CD8-positive, alpha-beta memory T cell (primary cell): ENCODE results near the gene SLAIN2. TPM values are rescaled to one million over a fixed set of nuclear protein-coding genes. Genes with fewer than 3 reads are reported as not detected.
A peak's percentile ranks its signal among the peaks of the same experiment; 100 is the strongest.

ENCODE experiments used
- CTCF ChIA-PET: fragments of 350-600 bp; sonication (Branson Sonifier 250); formaldehyde crosslinking; loops from one replicate; lab custom pipeline; 2021; ENCODE audit warnings: antibody characterized with exemption; lab: Charles Lee
- POLR2A ChIA-PET: fragments of 350-600 bp; sonication (Branson Sonifier 250); formaldehyde crosslinking; loops from one replicate; lab custom pipeline; 2021; ENCODE audit warnings: antibody characterized with exemption; lab: Charles Lee
- DNase-seq, 5 donors: peaks; one replicate each; pipeline versions ENCODE4 v3.0.0 to v3.0.0-alpha.2; 2020 to 2022; ENCODE audit warnings: mixed read lengths in 1 of 5
- H3K27ac ChIP-seq: one replicate; pipeline ENCODE4 v1.7.0; 2013; ENCODE audit warnings: low read depth, mild to moderate bottlenecking, low read length, moderate library complexity
- H3K27me3 ChIP-seq: 2 replicates; pipeline ENCODE4 v1.7.0; 2013; ENCODE audit warnings: low read length, mild to moderate bottlenecking; ENCODE audit not compliant: insufficient read depth, poor library complexity, severe bottlenecking
- H3K36me3 ChIP-seq: 2 replicates; pipeline ENCODE4 v1.7.0; 2013; ENCODE audit warnings: mild to moderate bottlenecking, low read length, moderate library complexity; ENCODE audit not compliant: insufficient read depth
- H3K4me1 ChIP-seq: 2 replicates; pipeline ENCODE4 v1.7.0; 2013; ENCODE audit warnings: mild to moderate bottlenecking, low read length, moderate library complexity; ENCODE audit not compliant: insufficient read depth
- H3K4me3 ChIP-seq: 2 replicates; pipeline ENCODE4 v1.7.0; 2013; ENCODE audit warnings: mild to moderate bottlenecking, low read length
- H3K9me3 ChIP-seq: 2 replicates; pipeline ENCODE4 v1.7.0; 2013; ENCODE audit warnings: mild to moderate bottlenecking, low read length
- H3K27ac Mint-ChIP-seq, 8 donors: one replicate each; pipeline ENCODE4 v1.8.0; 2020 to 2021; ENCODE audit warnings: mixed read lengths in 8 of 8, mild to moderate bottlenecking in 6 of 8, inconsistent platforms in 3 of 8, moderate library complexity in 3 of 8
- H3K27me3 Mint-ChIP-seq, 2 donors: one replicate each; pipeline ENCODE4 v1.8.0; 2020 to 2021; ENCODE audit warnings: mixed read lengths in 2 of 2, mild to moderate bottlenecking in 1 of 2, moderate library complexity in 1 of 2
- H3K36me3 Mint-ChIP-seq, 3 donors: one replicate each; pipeline ENCODE4 v1.8.0; 2020 to 2021; ENCODE audit warnings: mixed read lengths in 3 of 3, inconsistent platforms in 1 of 3, mild to moderate bottlenecking in 1 of 3
- H3K4me1 Mint-ChIP-seq, 3 donors: one replicate each; pipeline ENCODE4 v1.8.0; 2020 to 2021; ENCODE audit warnings: mixed read lengths in 3 of 3, inconsistent platforms in 1 of 3, mild to moderate bottlenecking in 1 of 3
- H3K4me3 Mint-ChIP-seq, 7 donors: one replicate each; pipeline ENCODE4 v1.8.0; 2020 to 2021; ENCODE audit warnings: mixed read lengths in 7 of 7, mild to moderate bottlenecking in 6 of 7, moderate library complexity in 4 of 7, inconsistent platforms in 2 of 7
- H3K9me3 Mint-ChIP-seq, 5 donors: one replicate each; pipeline ENCODE4 v1.8.0; 2020 to 2022; ENCODE audit warnings: mixed read lengths in 5 of 5, mild to moderate bottlenecking in 3 of 5, moderate library complexity in 2 of 5, inconsistent platforms in 1 of 5
- polyA plus RNA-seq: library from polyadenylated mRNA; unstranded; fragments of 300-500 nt; fragmentation: Illumina TruSeq; gene quantifications from one replicate; pipeline ENCODE4 v1.2.3, GENCODE V29; 2021
- total RNA-seq, 2 experiments: library from RNA; stranded (reverse); gene quantifications; one replicate each; pipeline ENCODE4 v1.2.3, GENCODE V29; 2021

Gene SLAIN2
- total and polyA plus RNA-seq, 3 experiments from 2014 or later: 26.4 to 86.8 (median 72.2) TPM

DNA sequence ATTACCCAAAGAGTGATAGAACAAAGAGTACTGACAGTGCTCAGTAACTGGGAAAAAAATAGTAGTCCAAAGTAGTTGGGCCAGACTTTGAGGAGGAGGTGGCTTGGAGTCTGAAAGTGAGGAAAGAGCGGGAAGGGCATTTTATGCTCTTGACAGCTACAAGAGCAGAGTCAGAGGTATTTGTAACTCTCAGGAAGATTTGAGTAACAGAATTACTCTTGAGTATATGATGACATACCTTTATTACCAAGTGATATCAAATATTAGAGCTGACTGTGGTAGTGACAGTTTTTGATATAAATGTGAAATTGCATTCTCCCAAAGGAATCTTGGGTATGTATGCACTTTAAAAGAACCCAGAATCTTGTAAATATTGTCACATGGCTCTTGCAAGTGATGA, 2.2 kb downstream of the SLAIN2 start:
- Histone ChIP-seq H3K36me3 (no peaks in the 10 kb centered on the region), H3K27ac (no peak overlapping the region), H3K27me3 (no peaks in the 10 kb centered on the region), H3K9me3 (no peaks in the 10 kb centered on the region), H3K4me1 (peaks cover 58% of the 10 kb centered on the region), H3K4me3 (peak overlapping the region; percentile 82)
- DNase-seq: no peak
- Mint-ChIP-seq H3K9me3 (no peaks in the 10 kb centered on the region), H3K4me3 (peak overlapping the region; percentile 94 to 100 (median 96)), H3K27ac (peak overlapping the region in 6 of 8 donors; percentile 1 to 95 (median 34)), H3K4me1 (peaks cover 62 to 72% (median 71%) of the 10 kb centered on the region in 3 donors), H3K36me3 (peaks cover 0 to 17% (median 5%) of the 10 kb centered on the region in 3 donors), H3K27me3 (no peaks in the 10 kb centered on the region)
- ChIA-PET CTCF (no interaction called here), POLR2A (no interaction called here)

GRCh38 chr4:48345542-48345941, 4.2 kb downstream of the SLAIN2 start:
- H3K4me3 ChIP-seq: no peak overlapping the region
- peaks cover 60% of the 10 kb centered on the region for H3K4me1 ChIP-seq
- Mint-ChIP-seq H3K36me3 (peaks cover 0 to 17% (median 5%) of the 10 kb centered on the region in 3 donors), H3K27ac (no peak overlapping the region), H3K27me3 (no peaks in the 10 kb centered on the region), H3K4me3 (peak overlapping the region in 2 of 7 donors; percentile 33 to 98), H3K4me1 (peaks cover 73 to 84% (median 83%) of the 10 kb centered on the region in 3 donors), H3K9me3 (no peaks in the 10 kb centered on the region)
- H3K36me3 ChIP-seq: no peaks in the 10 kb centered on the region
- H3K27me3 ChIP-seq: no peaks in the 10 kb centered on the region
- ChIA-PET CTCF (no interaction called here), POLR2A (interaction anchor here (0.7 kb wide), 1 partner anchor 9 kb away, joined by 3 read pairs; no protein-coding TSS in a partner anchor)
- H3K9me3 ChIP-seq: no peaks in the 10 kb centered on the region
- no peak overlapping the region for H3K27ac ChIP-seq
- DNase-seq: no peak

DNA sequence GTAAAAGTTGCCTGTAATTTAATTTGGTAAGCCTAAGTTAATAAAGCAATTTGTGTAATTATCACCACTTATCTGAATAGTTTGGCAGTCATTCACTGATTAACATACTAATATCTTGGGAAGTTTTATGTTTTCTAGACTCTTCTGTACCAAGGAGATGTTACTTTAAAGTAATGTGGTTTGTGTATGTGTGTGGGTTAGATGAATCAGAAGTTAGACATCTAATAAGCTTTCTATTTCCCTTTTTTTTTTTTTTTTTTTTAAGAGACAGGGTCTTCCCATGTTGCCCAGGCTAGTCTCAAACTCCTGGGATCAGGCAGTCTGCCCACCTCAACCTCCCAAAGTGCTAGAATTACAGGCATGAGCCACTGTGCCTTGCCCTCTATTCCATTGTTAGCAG, 5.3 kb downstream of the SLAIN2 start:
- no peaks in the 10 kb centered on the region for H3K36me3 ChIP-seq
- CTCF ChIA-PET: no interaction called here
- no peaks in the 10 kb centered on the region for H3K9me3 ChIP-seq
- Mint-ChIP-seq H3K4me3 (peak overlapping the region in 4 of 7 donors; percentile 7 to 67 (median 26)), H3K4me1 (peaks cover 83 to 93% (median 91%) of the 10 kb centered on the region in 3 donors), H3K36me3 (peaks cover 0 to 10% (median 6%) of the 10 kb centered on the region in 3 donors), H3K27ac (peak overlapping the region in 3 of 8 donors; percentile 15 to 74 (median 23)), H3K9me3 (no peaks in the 10 kb centered on the region), H3K27me3 (no peaks in the 10 kb centered on the region)
- H3K4me1 ChIP-seq: peaks cover 71% of the 10 kb centered on the region
- DNase-seq: no peak
- no peak overlapping the region for H3K4me3 ChIP-seq
- no peak overlapping the region for H3K27ac ChIP-seq
- POLR2A ChIA-PET: interaction anchor here (0.6 kb wide), 1 partner anchor 287 kb away, joined by 3 read pairs; no protein-coding TSS in a partner anchor
- no peaks in the 10 kb centered on the region for H3K27me3 ChIP-seq

DNA sequence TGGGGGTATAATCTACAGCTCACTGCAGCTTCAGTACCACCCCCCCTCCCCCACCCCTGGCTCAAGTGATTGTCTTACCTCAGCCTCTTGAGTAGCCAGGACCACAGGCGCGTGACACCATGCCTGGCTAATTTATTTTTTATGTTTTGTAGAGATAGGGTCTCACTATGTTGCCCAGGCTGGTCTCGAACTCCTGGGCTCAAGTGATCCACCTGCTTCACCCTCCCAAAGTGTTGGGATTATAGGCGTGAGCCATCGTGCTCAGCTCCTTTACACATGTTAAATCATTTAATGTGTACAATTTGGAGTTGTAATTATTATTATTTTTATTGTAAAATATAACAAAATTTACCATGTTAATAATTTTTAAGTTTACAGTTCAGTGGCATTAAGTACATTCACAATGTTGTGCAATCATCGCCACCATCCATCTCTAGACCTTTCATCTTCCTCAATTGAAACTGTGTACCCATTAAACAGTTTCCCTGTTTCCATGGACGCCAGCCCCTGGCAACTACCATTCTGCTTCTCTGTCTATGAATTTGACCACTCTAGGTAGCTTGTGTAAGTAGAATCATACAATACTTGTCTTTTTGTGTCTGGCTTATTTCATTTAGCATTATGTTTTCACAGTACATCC, 6.1 kb downstream of the SLAIN2 start:
- peak overlapping the region in 1 of 8 donors; percentile 32 for H3K27ac Mint-ChIP-seq
- H3K4me1 Mint-ChIP-seq: peaks cover 85 to 98% (median 95%) of the 10 kb centered on the region in 3 donors
- H3K36me3 Mint-ChIP-seq: peaks cover 0 to 10% (median 10%) of the 10 kb centered on the region in 3 donors
- DNase-seq: no peak
- POLR2A ChIA-PET: no interaction called here
- H3K9me3 ChIP-seq: no peaks in the 10 kb centered on the region
- H3K4me3 ChIP-seq: no peak overlapping the region
- no peaks in the 10 kb centered on the region for H3K36me3 ChIP-seq
- CTCF ChIA-PET: no interaction called here
- peaks cover 73% of the 10 kb centered on the region for H3K4me1 ChIP-seq
- no peaks in the 10 kb centered on the region for H3K27me3 ChIP-seq
- no peak overlapping the region for H3K4me3 Mint-ChIP-seq
- H3K9me3 Mint-ChIP-seq: no peaks in the 10 kb centered on the region
- H3K27me3 Mint-ChIP-seq: no peaks in the 10 kb centered on the region
- no peak overlapping the region for H3K27ac ChIP-seq

GRCh38 chr4:48350871-48351270, 9.5 kb downstream of the SLAIN2 start:
- H3K4me3 ChIP-seq: no peak overlapping the region
- peak overlapping the region in 1 of 7 donors; percentile 12 for H3K4me3 Mint-ChIP-seq
- H3K27ac ChIP-seq: no peak overlapping the region
- no peaks in the 10 kb centered on the region for H3K27me3 Mint-ChIP-seq
- no peaks in the 10 kb centered on the region for H3K9me3 Mint-ChIP-seq
- H3K4me1 ChIP-seq: peaks cover 50% of the 10 kb centered on the region
- H3K27ac Mint-ChIP-seq: no peak overlapping the region
- DNase-seq: no peak
- CTCF ChIA-PET: no interaction called here
- peaks cover 78 to 91% (median 90%) of the 10 kb centered on the region in 3 donors for H3K4me1 Mint-ChIP-seq
- H3K36me3 ChIP-seq: no peaks in the 10 kb centered on the region
- POLR2A ChIA-PET: interaction anchor here (0.7 kb wide), 1 partner anchor 9 kb away, joined by 5 read pairs; the partner anchor contains the start of gene SLAIN2
- H3K9me3 ChIP-seq: no peaks in the 10 kb centered on the region
- no peaks in the 10 kb centered on the region for H3K27me3 ChIP-seq
- H3K36me3 Mint-ChIP-seq: peaks cover 0 to 15% (median 11%) of the 10 kb centered on the region in 3 donors

DNA sequence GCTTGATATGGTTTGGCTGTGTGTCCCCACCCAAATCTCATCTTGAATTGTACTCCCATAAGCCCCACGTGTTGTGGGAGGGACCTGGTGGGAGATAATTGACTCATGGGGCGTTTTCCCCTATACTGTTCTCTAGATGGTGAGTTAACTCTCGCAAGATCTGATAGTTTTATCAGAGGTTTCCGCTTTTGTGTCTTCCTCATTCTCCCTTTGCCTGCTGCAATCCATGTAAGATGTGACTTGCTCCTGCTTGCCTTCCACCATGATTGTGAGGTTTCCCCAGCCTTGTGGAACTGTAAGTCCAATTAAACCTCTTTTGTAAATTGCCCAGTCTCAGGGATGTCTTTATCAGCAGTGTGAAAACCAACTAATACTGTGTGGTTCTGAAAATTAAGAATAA, 11.5 kb downstream of the SLAIN2 start:
- POLR2A ChIA-PET: no interaction called here
- CTCF ChIA-PET: no interaction called here
- Histone ChIP-seq H3K4me1 (peaks cover 34% of the 10 kb centered on the region), H3K9me3 (no peaks in the 10 kb centered on the region), H3K27me3 (no peaks in the 10 kb centered on the region), H3K36me3 (no peaks in the 10 kb centered on the region), H3K27ac (no peak overlapping the region), H3K4me3 (no peak overlapping the region)
- peaks cover 71 to 85% (median 79%) of the 10 kb centered on the region in 3 donors for H3K4me1 Mint-ChIP-seq
- no peaks in the 10 kb centered on the region for H3K9me3 Mint-ChIP-seq
- DNase-seq: no peak
- H3K27ac Mint-ChIP-seq: peak overlapping the region in 2 of 8 donors; percentile 9 to 36
- H3K27me3 Mint-ChIP-seq: no peaks in the 10 kb centered on the region
- peaks cover 0 to 12% (median 8%) of the 10 kb centered on the region in 3 donors for H3K36me3 Mint-ChIP-seq
- H3K4me3 Mint-ChIP-seq: peak overlapping the region in 1 of 7 donors; percentile 12

- POLR2A ChIA-PET: no interaction called here
- Histone ChIP-seq H3K4me3 (no peak overlapping the region), H3K9me3 (no peaks in the 10 kb centered on the region), H3K27me3 (no peaks in the 10 kb centered on the region), H3K27ac (no peak overlapping the region), H3K36me3 (no peaks in the 10 kb centered on the region), H3K4me1 (peaks cover 18% of the 10 kb centered on the region)
- CTCF ChIA-PET: no interaction called here
- H3K27ac Mint-ChIP-seq: no peak overlapping the region
- no peak for DNase-seq
- H3K9me3 Mint-ChIP-seq: no peaks in the 10 kb centered on the region
- H3K4me1 Mint-ChIP-seq: peaks cover 49 to 64% (median 63%) of the 10 kb centered on the region in 3 donors
- H3K27me3 Mint-ChIP-seq: no peaks in the 10 kb centered on the region
- H3K36me3 Mint-ChIP-seq: peaks cover 0 to 17% (median 10%) of the 10 kb centered on the region in 3 donors
- no peak overlapping the region for H3K4me3 Mint-ChIP-seq
Observed at GRCh38 chr4:48356355-48356754, 15.0 kb downstream of the SLAIN2 start.

GRCh38 chr4:48360285-48361011, 19.1 kb downstream of the SLAIN2 start:
- POLR2A ChIA-PET: no interaction called here

More at GRCh38 chr4:48360285-48361011, 19.1 kb downstream of the SLAIN2 start:
- no peak for DNase-seq
- H3K4me3 Mint-ChIP-seq: no peak overlapping the region
- CTCF ChIA-PET: no interaction called here
- H3K27me3 Mint-ChIP-seq: no peaks in the 10 kb centered on the region
- peaks cover 0 to 6% (median 2%) of the 10 kb centered on the region in 3 donors for H3K36me3 Mint-ChIP-seq
- Histone ChIP-seq H3K4me3 (no peak overlapping the region), H3K27ac (no peak overlapping the region), H3K27me3 (no peaks in the 10 kb centered on the region), H3K9me3 (no peaks in the 10 kb centered on the region), H3K36me3 (no peaks in the 10 kb centered on the region), H3K4me1 (no peaks in the 10 kb centered on the region)
- H3K4me1 Mint-ChIP-seq: peaks cover 28 to 39% (median 38%) of the 10 kb centered on the region in 3 donors
- H3K27ac Mint-ChIP-seq: peak overlapping the region in 1 of 8 donors; percentile 29
- peaks cover 0 to 3% (median 0%) of the 10 kb centered on the region in 5 donors for H3K9me3 Mint-ChIP-seq
